Mononuclear cell (primary cell): ENCODE measurements around the gene PNCK. TPM values are rescaled to one million over a fixed set of nuclear protein-coding genes. Genes with fewer than 3 reads are reported as not detected.

Experiments used
- H3K27me3 ChIP-seq: 2 replicates; pipeline ENCODE4 v1.6.0; 2011; ENCODE audit warnings: low read length, control low read depth; ENCODE audit not compliant: insufficient read depth
- H3K4me1 ChIP-seq: 2 replicates; pipeline ENCODE4 v1.5.1; 2011; ENCODE audit warnings: mild to moderate bottlenecking, low read length, control low read depth; ENCODE audit not compliant: insufficient read depth
- H3K4me3 ChIP-seq: 2 replicates; pipeline ENCODE4 v1.5.1; 2011; ENCODE audit warnings: mild to moderate bottlenecking, low read length, moderate library complexity
- H3K9me3 ChIP-seq: 2 replicates; pipeline ENCODE4 v1.5.1; 2011; ENCODE audit warnings: low read depth, mild to moderate bottlenecking, control low read depth, low read length
- total RNA-seq: library from RNA; depleted of rRNA; stranded (reverse); fragments of >200 nt; gene quantifications from one replicate; pipeline ENCODE4 v1.2.3, GENCODE V29; 2012

PNCK gene
- total RNA-seq, 1 donor, result 0.52 TPM

GRCh38 chrX:153635788-153636668 lies 37.6 kb downstream of the PNCK start:
- Histone ChIP-seq H3K9me3 (no peaks in the 10 kb centered on the region), H3K27me3 (no peaks in the 10 kb centered on the region)

DNA sequence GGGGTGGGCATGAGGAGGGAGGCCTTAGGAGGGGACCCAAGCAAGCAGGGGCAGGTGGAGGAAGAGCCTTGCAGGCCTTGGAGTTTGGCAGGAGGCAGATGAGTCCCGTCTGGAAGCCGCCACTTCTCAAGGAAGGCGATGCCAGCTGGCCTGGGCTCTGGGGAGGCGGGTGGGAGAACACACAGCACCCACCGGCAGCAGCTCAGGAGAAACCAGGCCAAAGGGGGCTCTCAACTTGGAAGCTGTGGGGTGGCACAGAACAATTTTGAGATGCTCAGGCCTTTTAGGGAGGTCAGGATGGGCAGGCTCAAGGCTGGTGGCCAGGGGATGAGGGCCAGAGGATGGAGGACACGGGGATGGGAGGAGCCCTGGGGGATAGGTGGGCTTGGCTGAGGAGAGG lies 38.2 kb downstream of the PNCK start:
- Histone ChIP-seq H3K9me3 (no peaks in the 10 kb centered on the region), H3K27me3 (no peaks in the 10 kb centered on the region), H3K4me1 (no peaks in the 10 kb centered on the region), H3K4me3 (no peak overlapping the region)

More at GRCh38 chrX:153635788-153636668, 37.6 kb downstream of the PNCK start:
- no peak overlapping the region for H3K4me3 ChIP-seq
- no peaks in the 10 kb centered on the region for H3K4me1 ChIP-seq

- Histone ChIP-seq H3K4me1 (no peaks in the 10 kb centered on the region), H3K27me3 (no peaks in the 10 kb centered on the region), H3K4me3 (no peak overlapping the region), H3K9me3 (no peaks in the 10 kb centered on the region)
These were observed 38.8 kb downstream of the PNCK start for GRCh38 chrX:153634832-153635231.

DNA sequence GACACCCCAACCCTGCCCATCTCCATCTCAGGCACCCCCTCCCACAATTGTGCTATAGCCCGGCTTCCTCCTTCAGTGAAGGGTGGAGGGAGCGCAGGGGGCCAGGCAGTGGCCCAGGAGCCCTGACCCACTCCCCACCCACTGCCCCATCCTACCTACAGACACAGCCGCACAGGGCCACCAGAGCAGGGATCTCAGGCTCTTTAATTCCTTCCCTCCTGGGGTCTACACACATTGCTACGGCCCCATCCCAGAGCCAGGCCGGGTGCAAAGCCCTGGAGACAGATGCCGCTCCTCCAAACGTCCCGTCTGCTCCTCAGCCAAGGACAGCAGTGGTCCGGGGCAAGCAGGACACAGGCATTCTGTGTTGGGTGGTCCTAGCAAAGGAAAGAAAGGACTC lies 39.4 kb downstream of the PNCK start:
- H3K9me3 ChIP-seq, result no peaks in the 10 kb centered on the region
- no peaks in the 10 kb centered on the region for H3K27me3 ChIP-seq
- no peak overlapping the region for H3K4me3 ChIP-seq
- H3K4me1 ChIP-seq, result no peaks in the 10 kb centered on the region

- Histone ChIP-seq H3K27me3 (no peaks in the 10 kb centered on the region), H3K9me3 (no peaks in the 10 kb centered on the region), H3K4me1 (no peaks in the 10 kb centered on the region), H3K4me3 (no peak overlapping the region)
These were observed 39.9 kb downstream of the PNCK start for GRCh38 chrX:153633607-153634180.

DNA sequence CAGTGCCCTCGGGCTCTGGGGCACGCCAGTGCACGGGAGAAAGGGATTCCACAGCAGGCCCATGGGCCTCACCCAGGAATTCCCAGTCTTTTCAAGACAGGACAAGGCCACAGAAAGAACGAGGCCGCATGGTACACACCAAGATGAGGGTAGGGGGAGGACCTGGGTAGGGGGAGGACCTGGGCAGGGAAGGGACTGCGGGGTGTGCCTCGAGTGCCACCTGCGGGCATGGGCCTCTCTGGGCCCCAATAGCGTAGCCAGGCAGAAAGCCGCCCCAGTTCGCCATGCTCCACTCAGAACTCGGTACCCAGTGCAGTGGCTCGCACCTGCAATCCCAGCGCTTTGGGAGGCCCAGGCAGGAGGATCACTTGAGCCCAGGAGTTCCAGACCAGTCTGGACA lies 40.6 kb downstream of the PNCK start:
- no peaks in the 10 kb centered on the region for H3K27me3 ChIP-seq
- H3K4me1 ChIP-seq, result no peaks in the 10 kb centered on the region
- H3K9me3 ChIP-seq, result no peaks in the 10 kb centered on the region
- H3K4me3 ChIP-seq, result no peak overlapping the region

DNA sequence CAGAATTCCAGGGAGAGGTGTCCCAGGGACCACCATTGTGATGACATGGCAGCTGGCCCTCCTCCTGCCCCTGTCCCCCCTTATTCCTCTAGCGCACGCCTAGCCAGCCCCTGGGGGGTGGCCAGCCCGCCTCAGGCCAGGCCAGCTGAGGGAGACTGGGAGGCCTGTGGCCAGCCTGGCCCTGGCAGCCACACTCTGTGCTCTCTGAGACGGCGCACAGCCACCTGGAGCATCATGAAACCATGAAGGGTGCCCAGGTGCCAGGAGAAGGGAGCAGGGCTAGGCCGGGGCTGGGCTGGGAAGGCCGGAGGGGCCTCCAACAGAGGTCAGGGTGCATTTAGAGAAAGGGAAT lies 41.0 kb downstream of the PNCK start:
- no peaks in the 10 kb centered on the region for H3K27me3 ChIP-seq
- H3K4me1 ChIP-seq, result no peaks in the 10 kb centered on the region
- H3K4me3 ChIP-seq, result no peak overlapping the region
- no peaks in the 10 kb centered on the region for H3K9me3 ChIP-seq

DNA sequence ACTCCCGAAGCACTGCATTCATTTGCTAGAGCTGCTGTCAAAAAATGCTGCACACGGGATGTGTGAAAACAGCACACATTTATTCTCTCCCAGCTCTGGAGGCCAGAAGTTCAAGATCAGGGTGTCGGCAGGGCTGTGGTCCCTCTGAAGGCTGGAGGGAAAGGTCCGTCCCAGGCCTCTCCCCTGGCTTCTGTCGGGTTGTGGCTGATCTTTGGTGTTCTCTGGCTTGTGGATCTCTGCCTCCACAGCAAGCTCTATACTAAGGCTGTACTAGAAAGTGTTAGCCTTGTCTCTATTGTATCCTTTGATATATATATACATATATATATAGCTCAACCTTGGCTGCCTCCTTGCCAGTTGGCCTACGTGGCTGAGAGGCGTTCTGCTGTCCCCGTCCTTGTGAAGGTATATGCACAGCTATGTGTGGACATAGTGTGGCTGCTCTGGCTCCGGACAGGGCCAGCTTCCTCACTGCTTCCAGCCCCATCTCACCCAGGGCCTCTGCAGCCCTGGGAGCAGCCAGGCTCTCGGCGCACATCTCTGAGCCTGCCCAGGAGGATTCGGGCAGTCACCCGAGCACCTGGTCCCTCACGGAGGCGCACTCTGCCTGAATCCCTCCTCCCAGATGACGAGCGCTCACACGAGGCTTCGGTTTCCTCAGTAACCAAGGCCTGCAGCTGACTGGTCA lies 41.6 kb downstream of the PNCK start:
- Histone ChIP-seq H3K4me1 (no peaks in the 10 kb centered on the region), H3K9me3 (no peaks in the 10 kb centered on the region), H3K27me3 (no peaks in the 10 kb centered on the region), H3K4me3 (no peak overlapping the region)

DNA sequence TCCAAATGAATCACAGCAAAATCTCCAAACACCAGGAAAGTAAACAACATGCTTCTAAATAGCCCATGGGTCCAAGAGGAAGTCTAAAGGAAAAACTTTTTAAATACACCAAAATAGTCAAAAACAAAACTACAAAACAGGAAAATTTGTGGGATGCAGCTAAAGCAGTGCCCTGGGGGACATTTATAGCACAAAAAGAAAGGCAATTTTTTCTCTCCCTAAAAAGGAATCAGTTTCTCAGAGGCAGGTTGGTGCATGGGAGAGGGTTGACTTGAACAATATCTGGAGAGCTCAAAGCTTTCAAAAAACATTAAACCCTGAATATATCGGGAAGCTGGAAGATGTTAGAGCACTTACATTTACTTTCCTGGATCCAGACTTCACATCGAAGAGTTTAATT lies 42.3 kb downstream of the PNCK start:
- Histone ChIP-seq H3K27me3 (no peaks in the 10 kb centered on the region), H3K4me3 (no peak overlapping the region), H3K4me1 (no peaks in the 10 kb centered on the region), H3K9me3 (no peaks in the 10 kb centered on the region)

DNA sequence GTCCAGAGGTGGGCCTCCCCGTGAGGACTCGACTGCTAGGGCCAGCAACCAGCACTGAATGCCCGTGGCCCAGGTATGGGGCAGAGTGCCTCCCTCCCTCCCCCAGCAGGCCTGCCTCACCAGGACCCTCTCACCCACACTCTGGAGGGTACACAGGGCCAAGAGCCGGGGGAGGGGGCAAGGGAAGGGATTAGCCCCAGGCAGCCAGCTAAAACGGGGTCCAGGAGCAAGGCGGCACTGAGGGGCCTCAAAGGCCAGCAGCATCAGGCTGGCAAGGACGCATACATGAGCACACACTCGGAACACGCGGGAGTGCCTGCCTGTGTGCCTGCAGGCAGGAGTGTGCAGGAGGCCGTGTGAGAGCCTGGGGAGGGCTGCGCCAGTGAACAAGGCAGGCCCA lies 44.9 kb downstream of the PNCK start:
- H3K4me3 ChIP-seq, result no peak overlapping the region
- H3K9me3 ChIP-seq, result no peaks in the 10 kb centered on the region
- H3K27me3 ChIP-seq, result no peaks in the 10 kb centered on the region
- H3K4me1 ChIP-seq, result no peaks in the 10 kb centered on the region

GRCh38 chrX:153628129-153628528 lies 45.5 kb downstream of the PNCK start:
- Histone ChIP-seq H3K4me3 (no peak overlapping the region), H3K9me3 (no peaks in the 10 kb centered on the region), H3K4me1 (no peaks in the 10 kb centered on the region), H3K27me3 (no peaks in the 10 kb centered on the region)

DNA sequence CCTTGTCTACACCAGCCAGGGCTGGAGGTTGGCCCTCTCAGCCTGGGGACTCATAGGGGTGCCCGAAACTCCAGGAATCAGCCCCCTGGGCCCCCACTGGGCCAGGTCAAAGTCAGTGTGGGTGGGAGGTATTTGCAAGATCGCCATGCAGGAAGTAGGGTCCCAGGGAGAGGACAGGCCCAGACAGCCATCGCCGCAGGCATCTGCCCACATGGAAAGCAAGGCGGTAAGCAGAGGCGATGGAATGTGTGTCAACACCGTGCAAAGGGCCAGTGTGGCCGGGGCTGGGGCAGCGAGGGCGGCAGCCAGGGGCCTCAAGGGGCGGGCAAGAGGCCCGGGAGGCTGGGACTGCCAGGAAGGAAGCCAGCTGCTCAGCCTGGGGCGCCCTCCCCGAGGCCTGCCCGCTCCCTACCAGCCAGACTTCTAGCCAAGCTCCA lies 45.9 kb downstream of the PNCK start:
- Histone ChIP-seq H3K27me3 (no peaks in the 10 kb centered on the region), H3K9me3 (no peaks in the 10 kb centered on the region), H3K4me3 (no peak overlapping the region), H3K4me1 (no peaks in the 10 kb centered on the region)

GRCh38 chrX:153626863-153627674 lies 46.5 kb downstream of the PNCK start:
- Histone ChIP-seq H3K4me1 (no peaks in the 10 kb centered on the region), H3K4me3 (no peak overlapping the region)

DNA sequence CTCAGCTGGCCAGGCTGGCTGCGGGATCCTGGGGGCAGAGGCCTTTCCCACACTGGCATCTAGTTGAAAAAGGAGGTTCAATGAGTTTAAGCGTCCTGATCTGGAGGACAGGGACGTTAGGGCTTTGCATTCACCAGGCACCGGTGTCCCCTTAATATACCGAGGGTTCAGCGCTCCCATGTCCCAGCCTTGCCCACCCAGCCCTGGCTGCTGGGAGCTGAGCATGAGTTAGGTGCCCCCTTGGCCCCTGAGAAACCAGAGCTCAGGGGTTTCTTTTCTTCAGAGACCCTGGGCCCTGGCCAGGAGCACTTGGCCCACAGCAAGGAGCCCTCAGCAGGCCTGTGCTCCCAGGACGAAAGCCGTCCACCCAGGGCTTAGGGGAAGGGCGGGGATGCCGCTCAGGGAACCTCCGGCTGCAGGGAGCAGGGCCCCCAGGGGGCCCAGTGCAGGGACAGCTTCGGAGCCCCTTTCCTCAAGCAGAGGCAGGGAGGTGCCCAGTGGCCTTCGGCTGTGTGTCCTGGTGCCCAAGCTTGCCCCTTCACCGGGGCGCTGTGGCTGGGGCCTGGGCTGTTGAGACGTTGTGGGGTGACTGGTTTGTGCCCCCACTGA lies 47.5 kb downstream of the PNCK start:
- no peaks in the 10 kb centered on the region for H3K9me3 ChIP-seq
- no peak overlapping the region for H3K4me3 ChIP-seq
- no peaks in the 10 kb centered on the region for H3K4me1 ChIP-seq
- no peaks in the 10 kb centered on the region for H3K27me3 ChIP-seq

More at GRCh38 chrX:153626863-153627674, 46.5 kb downstream of the PNCK start:
- Histone ChIP-seq H3K27me3 (no peaks in the 10 kb centered on the region), H3K9me3 (no peaks in the 10 kb centered on the region)
